ENCODE measurements around the gene SYTL3. TPM values are rescaled to one million over a fixed set of nuclear protein-coding genes. Genes with fewer than 3 reads are reported as not detected.

SYTL3 gene
- total and polyA plus RNA-seq, 10 of the 15 experiments (the other 5 are each of a cell fraction or from before 2014, with no cell fraction given), result 3.3 to 12.1 (median 6.9) TPM

GRCh38 chr6:158705386-158706126 is 55.7 kb downstream of the SYTL3 start:
- SMC1A ChIA-PET (ENCODE audit: uncharacterized antibody, unreplicated experiment), result interaction anchor here (0.7 to 6.3 kb wide), 7 partner anchors 9 to 294 kb away, joined by 3 to 68 read pairs (median 5); partner anchors contain the start of gene RSPH3
- no peak overlapping the region for H3K9ac ChIP-seq (ENCODE audit: control insufficient read depth, insufficient read depth, low read length)
- peaks cover 9% of the 10 kb centered on the region for H3K4me1 ChIP-seq (ENCODE audit: control insufficient read depth, insufficient read depth, low read length)
- H3K79me2 ChIP-seq (ENCODE audit: control insufficient read depth, insufficient read depth, low read length), result no peaks in the 10 kb centered on the region
- no peak overlapping the region for H2AFZ ChIP-seq (ENCODE audit: control insufficient read depth, low read depth, low read length)
- RAD21 ChIA-PET (ENCODE audit: unreplicated experiment), result interaction anchor here (0.6 to 2.6 kb wide), 5 partner anchors 42 to 268 kb away, joined by 3 to 23 read pairs (median 3); no protein-coding TSS in a partner anchor
- no peaks in the 10 kb centered on the region for H3K27me3 ChIP-seq (replicated peaks in 1 of 2; ENCODE audit: control insufficient read depth in 2 of 2, insufficient read depth in 2 of 2, low read length in 1 of 2)
- no peaks in the 10 kb centered on the region for H3K36me3 ChIP-seq (ENCODE audit: control insufficient read depth in 2 of 2, insufficient read depth in 2 of 2, low read length in 1 of 2)
- no peaks in the 10 kb centered on the region for H3K9me3 ChIP-seq (replicated peaks; ENCODE audit: control insufficient read depth, insufficient read depth, low read length)
- POLR2A ChIA-PET, result no interaction called here
- H3K4me2 ChIP-seq (ENCODE audit: control insufficient read depth, insufficient read depth), result no peak overlapping the region
- H4K20me1 ChIP-seq (ENCODE audit: control insufficient read depth, insufficient read depth), result no peaks in the 10 kb centered on the region
- DNase-seq (ENCODE audit: low read depth, low spot score), result no peak
- in situ Hi-C loops (cut with MboI) (loop anchor here (5.0 to 10.0 kb wide), 3 partner anchors 82 to 429 kb away; no protein-coding TSS in a partner anchor), intact Hi-C loops (cut with micrococcal nuclease; ENCODE audit: unreplicated experiment) (loop anchor here (5.0 kb wide), 1 partner anchor 72 kb away; no protein-coding TSS in a partner anchor)
- CTCF ChIA-PET, result interaction anchor here (0.5 to 3.2 kb wide), 7 partner anchors 10 to 353 kb away, joined by 3 to 32 read pairs (median 3); partner anchors contain the start of gene TAGAP
- WGBS (ENCODE audit: insufficient coverage, insufficient replicate concordance, low lambda C conversion rate, missing lambda C conversion rate), result 79% methylated on average over 13 of the region's 13 CpGs
- H3K4me3 ChIP-seq, result no peak overlapping the region
- no peak for FAIRE-seq
- H3K27ac ChIP-seq (ENCODE audit: control insufficient read depth, insufficient read depth), result no peak overlapping the region
- BruUV-seq (replicated peaks), result no TSS peak
- ATAC-seq, result no peak
- TF ChIP-seq JUNB (IDR thresholded peaks at IDR 0.05), result no peak
- no peak for TF ChIP-seq POU2F2 (IDR thresholded peaks at IDR 0.05; ENCODE audit: borderline replicate concordance, low read depth, low read length)
- TF ChIP-seq TARDBP (IDR thresholded peaks at IDR 0.05; ENCODE audit: borderline replicate concordance), result no peak
- TF ChIP-seq, protein P1, sequence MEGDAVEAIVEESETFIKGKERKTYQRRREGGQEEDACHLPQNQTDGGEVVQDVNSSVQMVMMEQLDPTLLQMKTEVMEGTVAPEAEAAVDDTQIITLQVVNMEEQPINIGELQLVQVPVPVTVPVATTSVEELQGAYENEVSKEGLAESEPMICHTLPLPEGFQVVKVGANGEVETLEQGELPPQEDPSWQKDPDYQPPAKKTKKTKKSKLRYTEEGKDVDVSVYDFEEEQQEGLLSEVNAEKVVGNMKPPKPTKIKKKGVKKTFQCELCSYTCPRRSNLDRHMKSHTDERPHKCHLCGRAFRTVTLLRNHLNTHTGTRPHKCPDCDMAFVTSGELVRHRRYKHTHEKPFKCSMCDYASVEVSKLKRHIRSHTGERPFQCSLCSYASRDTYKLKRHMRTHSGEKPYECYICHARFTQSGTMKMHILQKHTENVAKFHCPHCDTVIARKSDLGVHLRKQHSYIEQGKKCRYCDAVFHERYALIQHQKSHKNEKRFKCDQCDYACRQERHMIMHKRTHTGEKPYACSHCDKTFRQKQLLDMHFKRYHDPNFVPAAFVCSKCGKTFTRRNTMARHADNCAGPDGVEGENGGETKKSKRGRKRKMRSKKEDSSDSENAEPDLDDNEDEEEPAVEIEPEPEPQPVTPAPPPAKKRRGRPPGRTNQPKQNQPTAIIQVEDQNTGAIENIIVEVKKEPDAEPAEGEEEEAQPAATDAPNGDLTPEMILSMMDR (IDR thresholded peaks at IDR 0.05 in 2 of 3, conservative IDR thresholded peaks at IDR 0.05 in 1 of 3; ENCODE audit: control insufficient read depth in 2 of 3, extremely low read depth in 1 of 3, insufficient read depth in 1 of 3, low read depth in 3 of 3, low read length in 3 of 3), result no peak
- TF ChIP-seq USF1 (IDR thresholded peaks at IDR 0.05; ENCODE audit: borderline replicate concordance, extremely low read length, insufficient read depth, low read depth, low read length), result no peak
- no peak for TF ChIP-seq TBL1XR1 (IDR thresholded peaks at IDR 0.05; ENCODE audit: low read depth, low read length)
- TF ChIP-seq GATAD2B (conservative IDR thresholded peaks at IDR 0.05; ENCODE audit: low read depth), result no peak
- TF ChIP-seq USF2 (IDR thresholded peaks at IDR 0.05; ENCODE audit: borderline replicate concordance, low read depth, low read length), result no peak
- TF ChIP-seq ETV6 (conservative IDR thresholded peaks at IDR 0.05 in 1 of 2, IDR thresholded peaks at IDR 0.05 in 1 of 2; ENCODE audit: borderline replicate concordance in 1 of 2, low read depth in 1 of 2), result no peak
- TF ChIP-seq CBX5 (IDR thresholded peaks at IDR 0.05; ENCODE audit: low read depth), result no peak
- TF ChIP-seq, protein P2, sequence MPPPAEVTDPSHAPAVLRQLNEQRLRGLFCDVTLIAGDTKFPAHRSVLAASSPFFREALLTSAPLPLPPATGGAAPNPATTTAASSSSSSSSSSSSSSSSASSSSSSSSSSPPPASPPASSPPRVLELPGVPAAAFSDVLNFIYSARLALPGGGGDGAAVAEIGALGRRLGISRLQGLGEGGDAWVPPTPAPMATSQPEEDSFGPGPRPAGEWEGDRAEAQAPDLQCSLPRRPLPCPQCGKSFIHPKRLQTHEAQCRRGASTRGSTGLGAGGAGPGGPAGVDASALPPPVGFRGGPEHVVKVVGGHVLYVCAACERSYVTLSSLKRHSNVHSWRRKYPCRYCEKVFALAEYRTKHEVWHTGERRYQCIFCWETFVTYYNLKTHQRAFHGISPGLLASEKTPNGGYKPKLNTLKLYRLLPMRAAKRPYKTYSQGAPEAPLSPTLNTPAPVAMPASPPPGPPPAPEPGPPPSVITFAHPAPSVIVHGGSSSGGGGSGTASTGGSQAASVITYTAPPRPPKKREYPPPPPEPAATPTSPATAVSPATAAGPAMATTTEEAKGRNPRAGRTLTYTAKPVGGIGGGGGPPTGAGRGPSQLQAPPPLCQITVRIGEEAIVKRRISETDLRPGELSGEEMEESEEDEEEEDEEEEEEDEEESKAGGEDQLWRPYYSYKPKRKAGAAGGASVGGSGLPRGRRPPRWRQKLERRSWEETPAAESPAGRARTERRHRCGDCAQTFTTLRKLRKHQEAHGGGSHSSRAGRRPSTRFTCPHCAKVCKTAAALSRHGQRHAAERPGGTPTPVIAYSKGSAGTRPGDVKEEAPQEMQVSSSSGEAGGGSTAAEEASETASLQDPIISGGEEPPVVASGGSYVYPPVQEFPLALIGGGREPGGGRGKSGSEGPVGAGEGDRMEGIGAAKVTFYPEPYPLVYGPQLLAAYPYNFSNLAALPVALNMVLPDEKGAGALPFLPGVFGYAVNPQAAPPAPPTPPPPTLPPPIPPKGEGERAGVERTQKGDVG (CRISPR knock-in tag; IDR thresholded peaks at IDR 0.05), result no peak

All from GM12878 (cell line).